ENCODE data around the gene PLEKHM3.

Gene PLEKHM3, protein sequence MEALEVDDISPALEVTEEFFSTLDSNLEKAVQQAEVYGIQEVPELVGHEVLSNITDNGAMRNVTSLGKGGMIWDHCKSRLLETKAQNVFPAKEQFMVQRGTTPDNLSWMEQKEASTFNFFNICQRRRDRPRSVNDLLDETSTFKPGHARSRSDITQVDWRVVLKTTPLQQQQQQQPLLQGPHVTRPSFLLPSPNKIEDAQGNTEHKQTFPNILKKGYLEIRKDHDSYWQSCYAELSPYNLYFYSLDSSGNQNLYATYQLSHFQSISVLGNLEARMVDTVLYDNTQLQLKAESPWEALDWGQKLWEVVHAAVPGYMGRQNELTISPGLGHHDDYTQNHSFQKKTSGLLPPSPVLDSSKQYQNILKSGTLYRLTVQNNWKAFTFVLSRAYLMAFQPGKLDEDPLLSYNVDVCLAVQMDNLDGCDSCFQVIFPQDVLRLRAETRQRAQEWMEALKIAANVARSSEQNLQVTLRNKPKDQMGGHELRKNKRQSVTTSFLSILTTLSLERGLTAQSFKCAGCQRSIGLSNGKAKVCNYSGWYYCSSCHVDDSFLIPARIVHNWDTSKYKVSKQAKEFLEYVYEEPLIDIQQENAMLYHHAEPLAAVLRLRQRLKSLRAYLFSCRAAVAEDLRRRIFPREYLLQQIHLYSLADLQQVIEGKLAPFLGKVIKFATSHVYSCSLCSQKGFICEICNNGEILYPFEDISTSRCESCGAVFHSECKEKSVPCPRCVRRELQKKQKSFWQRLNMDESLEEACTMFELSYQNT

DNA sequence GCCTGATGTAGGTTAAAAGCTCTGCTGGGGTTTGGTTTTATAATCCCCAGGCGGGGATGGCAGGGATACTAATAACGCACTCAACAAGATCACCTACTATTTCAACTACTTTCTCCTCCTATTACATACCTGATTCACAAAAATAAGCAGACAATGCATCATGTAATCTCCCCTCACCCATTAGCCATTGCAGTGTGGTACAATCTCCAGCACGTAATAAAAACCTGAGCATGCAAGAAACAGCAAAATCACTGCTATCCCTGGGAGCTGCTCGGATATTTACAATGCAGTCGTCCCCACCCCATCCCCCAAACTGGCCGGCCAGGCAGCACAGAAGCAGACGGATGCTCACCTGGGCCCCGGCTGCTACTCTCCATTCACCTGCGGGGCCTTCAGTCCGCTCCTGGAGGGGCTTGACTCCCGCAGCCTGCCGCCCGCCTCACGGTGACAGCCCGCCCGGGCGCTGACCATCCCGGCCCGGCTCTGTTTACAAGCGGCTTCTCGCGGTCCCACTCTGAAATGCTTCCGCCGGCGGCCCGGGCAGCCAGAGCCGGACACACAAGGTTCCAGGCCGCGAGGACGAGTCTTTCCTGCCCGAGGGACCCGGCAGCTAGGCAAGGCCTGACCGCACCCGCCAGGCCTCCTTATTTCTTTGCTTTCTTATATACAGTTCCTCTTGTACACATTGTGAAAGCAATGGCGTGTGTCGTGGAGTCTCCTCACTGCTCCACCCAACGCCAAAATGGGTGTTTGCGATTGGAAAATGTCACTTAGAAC is at the start of gene PLEKHM3:
Gene PLEKHM3 (minus strand): TSS at position 491 of the 777 bp plus-strand sequence. CDS start 23,888 bp downstream, outside the sequence.
- peak within 1 kb of the TSS; percentile 97 for H3K4me3 ChIP-seq
- DNase-seq (ENCODE audit: low spot score): peak; percentile 89
- peak within 1 kb of the TSS; percentile 38 to 85 for H3K27ac ChIP-seq
- TF ChIP-seq, protein P1, sequence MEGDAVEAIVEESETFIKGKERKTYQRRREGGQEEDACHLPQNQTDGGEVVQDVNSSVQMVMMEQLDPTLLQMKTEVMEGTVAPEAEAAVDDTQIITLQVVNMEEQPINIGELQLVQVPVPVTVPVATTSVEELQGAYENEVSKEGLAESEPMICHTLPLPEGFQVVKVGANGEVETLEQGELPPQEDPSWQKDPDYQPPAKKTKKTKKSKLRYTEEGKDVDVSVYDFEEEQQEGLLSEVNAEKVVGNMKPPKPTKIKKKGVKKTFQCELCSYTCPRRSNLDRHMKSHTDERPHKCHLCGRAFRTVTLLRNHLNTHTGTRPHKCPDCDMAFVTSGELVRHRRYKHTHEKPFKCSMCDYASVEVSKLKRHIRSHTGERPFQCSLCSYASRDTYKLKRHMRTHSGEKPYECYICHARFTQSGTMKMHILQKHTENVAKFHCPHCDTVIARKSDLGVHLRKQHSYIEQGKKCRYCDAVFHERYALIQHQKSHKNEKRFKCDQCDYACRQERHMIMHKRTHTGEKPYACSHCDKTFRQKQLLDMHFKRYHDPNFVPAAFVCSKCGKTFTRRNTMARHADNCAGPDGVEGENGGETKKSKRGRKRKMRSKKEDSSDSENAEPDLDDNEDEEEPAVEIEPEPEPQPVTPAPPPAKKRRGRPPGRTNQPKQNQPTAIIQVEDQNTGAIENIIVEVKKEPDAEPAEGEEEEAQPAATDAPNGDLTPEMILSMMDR (IDR thresholded peaks at IDR 0.05): no peak

GRCh38 chr2:208074610-208075356 is 49.5 kb upstream of the PLEKHM3 start:
- Histone ChIP-seq H3K4me3 (no peak overlapping the region), H3K27ac (no peak overlapping the region)
- no peak for DNase-seq (ENCODE audit: low spot score)
- TF ChIP-seq, protein P1 (IDR thresholded peaks at IDR 0.05): no peak

- Histone ChIP-seq H3K27ac (no peak overlapping the region), H3K4me3 (no peak overlapping the region)
- no peak for DNase-seq (ENCODE audit: low spot score)
- TF ChIP-seq, protein P1 (IDR thresholded peaks at IDR 0.05): peak; percentile 71
These were observed 47.0 kb upstream of the PLEKHM3 start for GRCh38 chr2:208072250-208072892.

DNA sequence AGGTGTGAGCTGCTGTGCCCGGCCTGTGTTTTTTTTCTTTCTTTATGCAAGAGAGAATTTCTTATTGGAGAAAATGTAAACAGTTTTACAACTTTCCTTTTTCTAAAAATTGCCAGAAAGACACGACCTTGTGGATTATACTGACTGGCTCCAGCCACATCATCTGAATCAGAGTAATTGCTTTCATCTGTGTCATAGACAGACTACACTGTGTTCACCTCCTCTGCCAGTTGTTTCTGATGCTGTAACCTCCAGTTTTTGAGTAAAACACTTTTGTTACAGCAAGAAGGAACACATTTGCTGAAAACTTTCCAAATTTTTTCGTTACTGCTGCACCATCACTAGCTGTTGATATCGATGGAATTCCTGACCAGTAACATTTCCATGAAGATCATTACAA is 43.9 kb upstream of the PLEKHM3 start:
- TF ChIP-seq, protein P1 (IDR thresholded peaks at IDR 0.05): no peak
- Histone ChIP-seq H3K4me3 (no peak overlapping the region), H3K27ac (no peak overlapping the region)
- no peak for DNase-seq (ENCODE audit: low spot score)

GRCh38 chr2:208066016-208066415 is 40.7 kb upstream of the PLEKHM3 start:
- no peak overlapping the region for H3K27ac ChIP-seq

More at GRCh38 chr2:208066016-208066415, 40.7 kb upstream of the PLEKHM3 start:
- no peak overlapping the region for H3K4me3 ChIP-seq
- TF ChIP-seq, protein P1 (IDR thresholded peaks at IDR 0.05): no peak
- DNase-seq (ENCODE audit: low spot score): no peak

Measured in coronary artery (tissue), 2 donors.